Caki2 (cell line): ENCODE results near the gene OVAAL. TPM values are rescaled to one million over a fixed set of nuclear protein-coding genes. Genes with fewer than 3 reads are reported as not detected.
A peak's percentile ranks its signal among the peaks of the same experiment; 100 is the strongest.

Experiments
- DNase-seq: peaks from one replicate; pipeline ENCODE4 v3.0.0-alpha.2; 2015; ENCODE audit warnings: low read depth
- in situ Hi-C: cut with HindIII; loops from 2 replicates; pipeline ENCODE4 v1.10.0; 2016; ENCODE audit warnings: low sequenced_read_pairs, low pct_unique_long_range_greater_than_20kb, mixed read lengths
- total RNA-seq: library from RNA; depleted of rRNA; stranded (reverse); fragments of >200 nt; shearing (Covaris generic); gene quantifications from 2 replicates; pipeline ENCODE4 v1.2.3, GENCODE V29; 2014; ENCODE audit warnings: low replicate concordance

The OVAAL gene
- total RNA-seq, 1 experiment from 2014 or later, result 0.61 TPM

DNA sequence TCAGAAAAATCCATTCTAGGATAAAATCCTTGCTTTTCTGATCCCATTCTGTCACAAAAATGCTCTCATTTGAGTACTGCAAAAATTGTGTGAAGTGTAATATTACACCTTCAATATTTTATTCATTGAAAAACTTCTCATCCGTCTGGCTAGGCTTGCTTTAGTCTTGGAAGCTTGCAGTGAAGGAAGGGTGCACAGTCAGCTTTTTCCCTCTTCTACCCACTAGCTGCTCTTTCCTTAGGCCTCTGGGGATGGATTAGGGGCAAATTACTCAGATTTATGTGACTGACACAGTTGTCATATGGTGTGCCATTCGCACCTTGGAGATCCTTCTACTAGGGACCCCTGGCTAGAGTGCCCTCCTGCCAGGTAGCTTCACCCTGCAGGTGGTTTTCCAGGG lies 32.1 kb downstream of the OVAAL start:
- DNase-seq, result no peak
- in situ Hi-C loops, result no loop called here

DNA sequence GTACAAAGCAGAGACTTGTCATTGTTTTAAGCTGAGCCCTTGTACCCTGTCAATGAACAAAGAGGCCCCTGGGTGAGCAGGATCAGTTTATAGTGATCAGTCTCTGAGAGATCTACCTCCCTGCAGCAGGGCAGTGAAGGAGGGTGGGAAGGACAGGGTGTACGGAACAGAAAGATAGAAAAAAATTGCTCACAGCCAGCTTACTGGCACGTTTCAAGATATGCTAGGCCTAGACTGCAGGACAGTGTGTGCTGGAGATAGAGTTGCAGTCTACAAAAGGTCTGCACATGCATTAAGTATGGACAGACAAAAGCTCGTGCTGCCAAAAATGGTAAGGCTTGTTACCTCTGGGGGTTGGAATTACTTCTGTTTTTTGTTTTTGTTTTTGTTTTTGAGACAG lies 34.6 kb downstream of the OVAAL start:
- DNase-seq, result no peak
- in situ Hi-C loops, result no loop called here

DNA sequence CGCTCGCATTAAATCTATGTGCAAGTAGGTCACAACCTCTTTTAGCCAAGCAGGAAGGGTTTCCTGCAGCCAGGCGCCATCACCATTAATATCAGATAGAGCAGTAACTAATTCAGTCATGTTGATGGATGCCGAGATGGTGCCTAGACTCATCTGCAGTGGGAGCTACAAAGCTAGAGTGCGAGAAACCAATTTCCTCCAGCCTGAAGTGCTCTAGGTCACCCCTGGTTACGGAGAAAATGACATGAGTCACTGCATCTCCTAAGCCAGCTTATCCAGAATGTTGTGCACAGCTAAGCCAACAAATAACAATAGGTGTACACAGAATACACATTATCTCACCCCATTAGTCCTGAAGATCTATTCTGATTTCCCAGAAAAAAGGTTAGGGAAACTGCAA lies 36.0 kb downstream of the OVAAL start:
- DNase-seq, result peak; percentile 31

DNA sequence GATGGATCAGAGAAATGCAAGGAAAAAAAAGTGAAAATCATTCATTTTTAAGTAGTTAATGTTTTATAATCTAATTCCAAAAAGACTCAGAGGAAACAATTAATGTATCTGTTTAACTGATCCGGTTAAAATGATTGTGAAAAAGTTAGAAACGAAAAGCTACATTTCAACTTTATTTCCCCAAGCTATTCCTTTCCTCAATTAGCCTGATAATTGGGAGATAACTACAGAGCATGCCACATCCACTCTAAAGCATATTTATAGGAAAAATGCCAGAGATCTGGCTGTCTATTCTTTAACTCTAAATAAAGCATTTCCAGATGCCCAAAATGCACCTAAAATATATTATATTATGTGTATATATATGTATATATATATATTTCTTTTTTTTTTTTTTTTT lies 37.2 kb downstream of the OVAAL start:
- in situ Hi-C loops, result no loop called here
- no peak for DNase-seq

More for the DNA sequence above, 36.0 kb downstream of the OVAAL start:
- in situ Hi-C loops, result no loop called here

DNA sequence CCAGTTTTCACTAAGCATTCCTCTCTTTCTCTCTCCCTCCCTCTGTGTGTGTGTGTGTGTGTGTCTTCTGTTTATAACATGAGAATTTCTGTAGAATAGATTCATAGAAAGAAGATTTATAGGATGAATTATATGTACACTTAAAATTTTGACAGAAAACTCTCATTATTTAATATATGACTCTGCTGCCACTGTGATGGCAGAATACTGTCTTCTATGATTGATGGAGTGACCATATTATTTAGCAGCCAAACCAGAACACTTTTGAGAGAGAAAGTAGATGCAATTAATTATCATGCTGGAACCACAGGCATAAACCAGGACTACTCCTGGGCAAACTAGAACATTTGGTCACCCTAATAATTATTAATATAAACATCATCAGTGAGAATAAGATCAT lies 38.8 kb downstream of the OVAAL start:
- no peak for DNase-seq

DNA sequence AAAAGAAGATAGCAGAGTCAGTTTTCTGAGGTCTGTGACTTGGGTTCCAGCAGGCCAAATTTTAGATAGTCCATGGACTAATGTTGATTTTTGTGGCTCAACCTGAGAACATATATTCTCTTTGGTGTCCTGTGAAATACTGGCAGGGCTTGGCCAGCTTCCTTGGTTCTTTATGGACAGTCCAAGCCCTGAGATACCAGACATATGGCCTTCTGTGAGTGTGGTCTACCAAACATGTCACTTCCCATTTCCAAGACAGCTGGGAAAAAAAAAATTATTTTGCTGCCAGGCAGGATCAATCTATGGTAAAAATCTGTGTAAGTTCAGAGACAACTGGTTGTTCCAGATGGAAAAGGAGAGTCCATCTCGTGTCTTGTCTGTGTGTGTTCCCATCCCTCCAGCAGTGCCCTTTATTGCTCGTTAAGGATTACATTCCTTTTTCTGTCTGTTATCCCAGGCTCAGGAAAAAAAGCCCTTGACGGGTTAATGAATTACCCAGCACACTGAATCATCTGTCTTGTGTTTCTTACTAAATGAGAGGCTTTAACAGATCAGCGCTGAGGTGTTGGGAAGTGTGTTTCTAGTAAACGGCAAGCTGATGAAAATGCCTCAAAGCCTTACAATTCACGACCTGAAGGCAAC lies 39.7 kb downstream of the OVAAL start:
- peak; percentile 95 for DNase-seq
- in situ Hi-C loops, result no loop called here

More for the DNA sequence above, 38.8 kb downstream of the OVAAL start:
- in situ Hi-C loops, result no loop called here

DNA sequence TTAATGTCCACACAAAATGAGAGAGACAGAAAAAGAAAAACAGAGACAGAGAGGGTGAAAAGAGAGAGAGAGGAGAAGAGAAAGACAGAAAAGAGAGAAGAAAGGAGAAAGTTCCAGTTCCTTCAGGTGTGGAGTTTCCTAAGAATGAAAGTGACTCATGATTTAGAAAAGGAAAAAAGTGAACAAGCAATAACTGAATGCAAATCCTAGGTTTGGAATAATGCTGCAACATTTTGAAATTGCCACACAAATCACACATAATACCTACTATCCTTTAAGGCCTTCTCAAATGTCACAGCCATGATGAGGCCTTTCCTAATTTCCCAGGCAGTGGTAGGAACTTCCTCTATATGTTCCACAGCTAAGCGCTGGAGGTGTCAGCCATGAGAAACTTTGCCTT lies 41.6 kb downstream of the OVAAL start:
- no peak for DNase-seq
- in situ Hi-C loops, result no loop called here

DNA sequence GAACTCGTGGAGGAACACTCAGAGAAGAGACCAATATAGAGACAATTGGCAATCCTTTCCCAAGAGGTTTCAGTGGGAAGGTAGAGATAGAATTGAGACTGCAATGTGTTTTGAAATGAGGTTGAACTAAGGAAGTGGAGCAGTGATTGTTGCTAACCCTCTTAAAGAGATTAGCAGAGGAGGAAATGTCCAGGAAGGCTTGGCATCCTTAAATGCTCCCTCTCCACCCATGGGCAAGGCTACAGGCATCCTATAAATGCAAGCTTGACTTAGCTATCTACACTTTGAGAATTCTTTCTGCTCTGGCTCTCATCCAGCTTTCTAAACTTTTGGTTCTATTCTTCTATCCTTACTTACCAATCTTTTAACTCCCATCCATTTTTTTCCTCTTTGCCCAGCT lies 42.7 kb downstream of the OVAAL start:
- DNase-seq, result no peak
- in situ Hi-C loops, result no loop called here

DNA sequence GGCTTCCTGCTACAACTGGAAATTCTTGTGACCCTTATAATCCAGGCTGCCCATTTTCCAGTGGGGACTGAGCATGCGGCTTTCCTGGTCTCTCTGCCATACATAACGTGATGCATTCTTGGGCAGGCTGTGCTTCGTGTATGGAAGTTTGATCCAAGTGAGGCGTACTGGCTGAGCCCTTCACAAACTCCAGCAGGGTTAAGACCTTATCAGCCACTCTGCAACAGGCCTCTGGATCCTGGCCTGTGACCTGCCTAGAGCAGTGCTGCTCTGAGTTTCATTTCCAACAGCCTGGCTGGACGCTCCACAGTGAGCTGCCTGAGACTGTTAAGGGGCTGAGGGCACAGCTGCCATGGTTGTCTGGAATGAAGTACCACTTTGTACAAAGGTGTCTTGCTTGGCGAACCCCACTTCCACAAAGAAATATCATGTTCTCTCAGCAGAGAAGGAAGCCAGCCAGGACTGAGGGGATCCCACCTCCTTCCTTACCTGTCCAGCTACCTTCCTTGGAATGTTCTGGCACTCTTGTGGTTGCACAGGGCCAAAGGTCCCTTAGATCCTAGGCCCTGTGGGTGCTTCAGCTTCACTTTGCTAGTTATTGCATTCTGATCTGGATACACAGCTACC lies 44.6 kb downstream of the OVAAL start:
- DNase-seq, result no peak
- in situ Hi-C loops, result no loop called here

DNA sequence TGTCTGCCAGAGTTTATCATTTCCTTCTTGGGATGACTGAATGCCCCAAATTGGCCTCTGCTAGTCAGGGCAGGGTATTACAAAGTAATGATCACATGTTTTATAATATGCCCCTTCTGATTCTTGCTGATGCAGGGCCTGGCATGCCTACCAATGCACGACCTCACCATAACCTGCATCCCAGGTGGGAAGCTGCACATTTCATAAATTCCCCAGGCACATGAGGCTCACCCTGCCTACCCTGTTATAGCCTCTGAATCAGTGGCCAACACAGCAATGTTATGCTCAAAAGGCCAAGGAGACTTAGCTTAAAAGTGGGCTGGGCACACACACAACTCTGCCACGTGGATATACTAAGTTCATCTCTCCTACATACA lies 45.1 kb downstream of the OVAAL start:
- no peak for DNase-seq
- in situ Hi-C loops, result no loop called here

DNA sequence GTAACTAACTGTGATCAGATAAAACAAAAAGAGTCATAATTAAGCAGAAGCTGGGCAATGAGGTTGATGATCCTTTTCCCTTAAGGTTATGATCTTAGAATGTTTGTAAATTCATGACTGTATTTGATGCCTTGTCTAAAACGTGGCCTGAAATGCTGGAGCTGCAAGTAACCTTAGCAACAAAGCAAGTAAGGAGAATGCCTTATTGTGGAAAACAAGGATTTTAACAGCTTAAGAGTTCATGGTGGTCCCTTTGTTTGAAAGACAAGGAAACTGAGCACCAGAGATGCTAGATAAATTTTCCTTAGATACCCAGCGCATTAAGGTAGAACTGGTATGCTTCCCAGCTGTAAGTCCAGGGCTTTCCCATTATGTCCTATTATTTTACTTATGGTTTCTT lies 47.4 kb downstream of the OVAAL start:
- in situ Hi-C loops, result no loop called here
- DNase-seq, result no peak

DNA sequence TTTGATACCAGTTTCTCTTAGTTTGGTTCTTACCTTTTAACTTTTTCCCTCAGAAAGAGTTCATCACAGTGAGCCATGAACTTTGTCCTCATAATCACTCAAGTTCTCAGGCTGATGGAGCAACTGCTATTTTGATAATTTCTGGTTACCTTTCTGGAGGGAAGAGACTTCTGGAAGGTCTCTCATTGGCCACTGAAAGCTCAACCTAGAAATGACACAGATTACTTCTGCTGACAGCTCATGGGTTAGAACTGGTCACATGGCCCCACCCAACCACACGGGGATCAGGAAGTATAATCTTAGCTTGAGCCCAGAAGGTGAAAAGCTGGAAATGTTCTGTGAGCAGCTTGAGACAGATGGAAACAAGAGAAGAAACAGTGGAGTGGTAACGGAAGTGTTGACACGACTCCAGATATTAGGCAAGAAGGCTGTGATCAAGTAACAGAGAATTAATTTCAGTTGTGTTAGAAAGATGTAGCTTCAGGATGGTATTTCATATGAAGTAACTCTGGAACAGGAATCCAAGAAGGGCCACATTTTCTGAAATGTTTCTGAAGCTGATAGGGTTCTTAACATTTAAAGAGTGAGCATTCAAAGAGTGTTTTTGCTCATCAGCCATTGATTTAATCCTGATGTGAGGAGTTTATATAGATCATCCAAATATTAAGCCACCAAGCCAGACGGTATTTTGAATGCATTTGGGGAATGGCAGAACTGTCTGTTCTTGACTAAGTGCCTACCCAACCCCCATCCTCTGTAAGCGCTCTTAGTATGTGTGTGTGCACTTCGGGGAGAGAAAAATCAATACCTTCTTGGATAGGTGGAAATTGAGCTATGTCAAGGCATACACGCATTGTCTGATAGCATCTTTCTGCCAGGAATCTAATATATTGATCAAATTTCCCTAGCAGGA lies 51.1 kb downstream of the OVAAL start:
- in situ Hi-C loops, result no loop called here
- no peak for DNase-seq

DNA sequence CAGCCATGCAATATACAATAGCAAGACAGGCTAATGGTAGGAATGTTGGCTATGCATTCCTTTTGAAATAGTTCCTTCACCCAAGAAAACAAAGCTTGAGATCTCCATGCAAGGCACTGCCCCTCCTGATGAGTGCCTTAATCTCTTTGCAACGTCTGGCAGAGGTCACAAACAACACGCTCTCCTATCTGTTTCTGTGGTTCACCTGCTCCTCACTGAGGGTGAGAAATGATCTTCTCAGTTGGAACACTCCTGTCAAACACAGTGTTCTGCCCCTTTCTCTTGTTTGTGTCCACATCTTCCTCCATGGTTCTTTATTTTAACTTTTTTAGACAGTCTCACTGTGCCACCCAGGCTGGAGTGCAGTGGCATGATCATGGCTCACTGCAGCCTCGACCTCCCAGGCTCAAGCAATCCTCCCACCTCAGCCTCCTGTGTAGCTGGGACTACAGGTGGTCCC lies 51.8 kb downstream of the OVAAL start:
- in situ Hi-C loops, result no loop called here
- DNase-seq, result no peak

DNA sequence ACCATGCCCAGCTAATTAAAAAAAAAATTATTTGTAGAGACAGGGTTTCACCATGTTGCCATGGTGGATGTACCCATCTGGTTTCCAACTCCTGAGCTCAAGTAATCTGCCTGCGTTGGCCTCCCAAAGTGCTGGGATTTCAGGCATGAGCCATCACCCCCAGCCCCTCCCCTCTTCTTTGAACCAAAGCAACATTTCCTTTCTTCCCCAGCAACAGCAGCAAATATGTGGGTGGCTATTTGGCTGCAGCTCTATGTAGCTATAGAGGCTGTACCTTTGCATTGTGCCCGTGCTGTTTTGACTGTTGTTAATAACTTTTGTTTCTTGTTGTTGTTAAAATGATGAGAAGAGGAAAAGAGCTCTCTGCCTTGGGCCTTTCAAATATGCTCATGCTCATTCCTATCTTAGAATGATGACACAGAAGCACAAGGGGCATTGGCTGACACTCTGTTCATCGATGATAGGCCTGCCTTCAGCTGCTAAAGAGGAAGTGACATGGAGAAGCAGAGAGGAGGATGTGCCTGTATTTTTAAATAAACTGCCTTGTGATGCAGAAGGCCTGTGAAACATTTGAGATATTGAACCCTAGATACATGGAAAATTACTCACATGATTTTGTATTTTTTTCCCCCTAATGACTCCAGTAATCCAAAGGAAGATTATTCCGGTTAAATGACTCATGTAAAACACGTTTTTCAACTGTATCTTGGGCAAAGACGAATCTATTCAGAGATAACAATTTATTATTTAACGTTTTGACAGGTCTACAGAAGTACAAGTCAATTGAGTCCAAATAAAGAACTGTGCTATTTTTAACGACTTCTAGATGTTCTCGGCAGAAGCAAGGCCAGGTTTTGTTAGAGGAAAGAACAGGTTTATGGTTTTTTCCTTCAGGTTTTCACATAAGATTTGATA lies 52.5 kb downstream of the OVAAL start:
- DNase-seq, result no peak
- in situ Hi-C loops, result no loop called here

DNA sequence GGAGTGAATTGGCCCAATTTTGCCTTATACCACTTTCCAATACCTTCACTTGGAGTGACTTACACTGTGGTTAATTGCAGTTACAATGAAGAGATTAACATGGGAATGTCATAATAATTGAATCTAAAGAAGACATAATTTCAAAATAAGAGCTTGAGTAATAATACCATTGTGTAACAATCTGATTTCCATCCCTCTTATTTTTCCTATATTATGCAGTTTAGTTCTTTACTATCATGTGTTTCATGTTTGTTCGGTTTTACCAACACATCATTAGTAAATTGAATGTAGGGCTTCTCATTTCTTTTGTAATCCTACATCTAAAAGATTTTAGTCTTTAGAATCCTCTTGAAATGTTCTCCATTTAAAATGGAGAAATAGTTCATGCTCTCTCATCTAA lies 53.9 kb downstream of the OVAAL start:
- DNase-seq, result no peak
- in situ Hi-C loops, result no loop called here

DNA sequence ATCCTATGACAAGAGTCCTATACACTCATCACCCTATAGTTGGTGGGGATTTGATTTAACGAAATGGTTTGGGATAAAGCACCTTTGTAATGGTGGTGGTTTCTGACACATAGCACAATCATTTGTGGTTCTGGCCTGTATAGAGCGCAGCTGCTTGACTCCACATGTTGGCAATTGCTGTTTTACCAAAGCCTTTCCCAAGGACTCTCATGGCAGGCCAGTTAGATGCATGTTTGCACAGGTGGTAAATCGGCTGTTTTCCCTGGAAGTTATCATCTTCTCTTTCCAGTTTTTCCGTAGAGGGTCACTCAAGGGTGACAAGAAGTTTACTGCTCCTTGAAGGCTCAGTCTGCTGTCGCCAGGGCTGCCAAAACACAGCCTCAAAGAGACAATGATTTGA lies 56.0 kb downstream of the OVAAL start:
- no peak for DNase-seq
- in situ Hi-C loops, result no loop called here

DNA sequence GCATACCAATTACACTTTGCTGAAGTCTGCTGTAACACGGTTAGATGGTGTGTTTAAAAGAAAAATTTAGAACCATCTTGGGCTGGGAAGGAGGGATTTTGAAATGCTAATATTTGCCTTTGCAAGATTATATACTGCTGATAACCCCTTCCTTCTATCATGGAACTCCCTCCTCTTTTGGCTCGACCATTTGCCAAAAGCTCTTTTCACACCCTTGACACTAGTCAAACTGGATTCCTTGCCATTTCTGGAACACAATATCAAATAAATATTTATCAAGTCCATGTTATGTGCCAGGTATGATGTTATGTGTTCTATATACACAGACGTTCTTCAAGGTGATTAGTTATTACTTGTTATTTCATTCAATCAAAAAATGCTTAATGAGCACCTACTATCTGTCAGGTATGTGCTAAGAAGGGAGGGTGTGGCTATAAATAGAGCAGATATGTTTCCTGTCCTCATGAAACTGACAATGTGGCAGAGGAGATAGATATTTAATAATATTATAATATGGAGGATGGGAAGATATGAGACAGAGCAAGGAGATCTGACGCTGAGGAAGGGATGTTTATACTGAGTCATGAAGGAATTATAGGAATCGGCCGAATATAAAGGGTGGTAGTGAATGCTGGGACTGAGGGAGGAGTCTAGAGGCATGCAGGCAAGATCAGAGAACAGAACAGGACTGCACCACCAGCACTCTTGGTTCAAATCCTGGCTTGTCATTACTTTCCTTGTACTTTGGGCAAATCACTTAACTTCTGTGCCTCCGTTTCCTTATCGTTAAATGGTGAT lies 56.9 kb downstream of the OVAAL start:
- no peak for DNase-seq
- in situ Hi-C loops, result no loop called here
